Stimulated activated naive CD8-positive, alpha-beta T cell treated with anti-CD3 and anti-CD28 coated beads, Interleukin-15, Interleukin-2, amounts not matched to agents 100 U/mL and 50 U/mL, for 24 hours (primary cell): ENCODE measurements around the gene ANKRD33B.
"Not testable (repeated sequence)": the region's sequence is repeated elsewhere in the genome, so short reads cannot be mapped to it uniquely, and the experiment has no call there.

Experiments used
- ATAC-seq: fragments of 150-1000 bp; cut with Tn5 transposase; one replicate; pipeline ENCODE4 v1.10.0; 2021
- DNase-seq: peaks from one replicate; pipeline ENCODE4 v3.0.0; 2021

Gene ANKRD33B

DNA sequence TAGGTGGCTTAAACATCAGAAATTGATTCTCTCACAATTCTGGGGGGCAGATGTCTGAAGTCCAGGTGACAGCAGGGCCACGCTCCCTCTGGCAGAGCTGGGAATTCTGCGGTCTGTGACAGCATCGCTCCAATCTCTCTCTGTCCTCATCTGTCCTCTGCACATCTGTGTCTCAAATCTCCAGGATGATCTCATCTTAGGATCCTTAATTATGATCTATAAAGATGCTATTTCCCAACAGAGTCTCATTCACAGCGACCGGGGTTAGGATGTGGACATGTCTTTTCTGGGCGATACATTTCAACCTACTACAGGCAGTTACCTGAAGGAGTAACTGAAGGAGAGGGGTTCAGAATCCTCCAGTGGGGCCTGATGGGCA is 31.4 kb downstream of the ANKRD33B start:
- DNase-seq: no peak
- no peak for ATAC-seq

- ATAC-seq (peak; percentile 92), DNase-seq (peak; percentile 53)
Measured at GRCh38 chr5:10595672-10596309, 31.9 kb downstream of the ANKRD33B start.

- no peak for ATAC-seq
- DNase-seq: no peak
Measured at GRCh38 chr5:10596310-10596703, 32.4 kb downstream of the ANKRD33B start.

- no peak for ATAC-seq
- DNase-seq: no peak
Measured at GRCh38 chr5:10596886-10597451, 33.1 kb downstream of the ANKRD33B start.

- no peak for ATAC-seq
- DNase-seq: no peak
Measured at GRCh38 chr5:10599113-10599512, 35.2 kb downstream of the ANKRD33B start.

DNA sequence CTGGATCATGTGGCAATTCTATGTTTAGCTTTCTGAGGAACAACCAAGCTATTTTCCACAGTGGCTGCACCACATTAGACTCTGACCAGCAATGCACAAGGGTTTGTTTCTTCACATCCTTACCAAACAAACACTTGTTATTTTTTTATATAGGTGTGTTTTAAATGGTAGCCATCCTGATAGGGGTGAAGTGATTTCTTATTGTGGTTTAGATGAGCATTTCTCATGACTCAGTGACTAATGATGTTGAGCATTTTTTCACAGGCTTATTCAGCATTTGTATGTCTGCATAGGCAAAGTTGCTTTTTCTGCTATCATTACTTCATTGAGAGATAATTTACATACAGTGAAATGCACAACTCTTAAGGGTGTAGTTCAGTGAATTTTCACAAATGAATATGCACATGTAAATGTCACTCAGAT is 36.0 kb downstream of the ANKRD33B start:
- no peak for ATAC-seq
- no peak for DNase-seq

- ATAC-seq (peak; percentile 73), DNase-seq (no peak)
Measured at GRCh38 chr5:10600626-10601245, 36.9 kb downstream of the ANKRD33B start.

GRCh38 chr5:10601246-10602030 is 37.6 kb downstream of the ANKRD33B start:
- peak; percentile 12 for ATAC-seq
- DNase-seq: no peak

DNA sequence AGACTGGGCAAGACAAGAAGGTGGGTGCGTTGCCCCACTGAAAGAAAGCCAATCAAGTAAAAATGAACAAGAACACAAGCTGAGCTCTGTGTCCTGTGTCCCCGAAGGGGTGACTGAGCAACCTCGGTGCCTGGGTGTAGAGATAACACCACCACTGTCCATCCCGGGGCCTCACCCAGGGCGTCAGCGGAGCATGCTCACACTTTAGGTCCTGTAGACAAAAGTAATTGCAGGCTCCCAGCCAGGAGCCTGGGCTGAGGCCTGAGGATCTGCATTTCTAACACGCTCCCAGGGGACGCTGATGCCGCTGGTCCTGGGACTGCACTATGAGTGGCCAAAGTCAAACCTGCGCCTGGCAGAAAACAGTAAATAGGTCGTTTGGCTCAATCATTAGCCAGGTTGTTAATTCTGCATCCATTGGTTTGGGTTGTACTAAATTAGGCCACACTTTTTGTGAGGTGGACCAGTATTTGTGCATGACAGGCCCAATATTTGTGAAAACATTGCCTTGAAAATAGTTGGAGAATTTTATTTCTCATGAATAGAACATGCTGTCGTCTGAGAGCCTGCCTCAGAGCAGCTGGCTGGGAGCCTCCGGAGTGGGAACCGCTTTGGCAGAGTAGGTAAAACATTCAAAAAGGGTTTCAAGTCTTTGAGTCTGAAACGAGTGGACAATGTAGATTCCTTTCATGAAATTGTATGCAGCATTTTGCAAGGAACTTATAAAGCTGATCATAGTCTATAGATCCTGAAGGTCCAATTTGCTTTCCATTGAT is 38.3 kb downstream of the ANKRD33B start:
- ATAC-seq (no peak), DNase-seq (no peak)

GRCh38 chr5:10604975-10605374 is 41.1 kb downstream of the ANKRD33B start:
- ATAC-seq (no peak), DNase-seq (no peak)

GRCh38 chr5:10606632-10607022 is 42.8 kb downstream of the ANKRD33B start:
- DNase-seq: not testable (repeated sequence)

GRCh38 chr5:10607023-10607665 is 43.3 kb downstream of the ANKRD33B start:
- ATAC-seq (peak; percentile 75), DNase-seq (peak; percentile 45)

More at GRCh38 chr5:10606632-10607022, 42.8 kb downstream of the ANKRD33B start:
- ATAC-seq: not testable (repeated sequence)

GRCh38 chr5:10607666-10608073 is 43.8 kb downstream of the ANKRD33B start:
- no peak for ATAC-seq
- DNase-seq: no peak

DNA sequence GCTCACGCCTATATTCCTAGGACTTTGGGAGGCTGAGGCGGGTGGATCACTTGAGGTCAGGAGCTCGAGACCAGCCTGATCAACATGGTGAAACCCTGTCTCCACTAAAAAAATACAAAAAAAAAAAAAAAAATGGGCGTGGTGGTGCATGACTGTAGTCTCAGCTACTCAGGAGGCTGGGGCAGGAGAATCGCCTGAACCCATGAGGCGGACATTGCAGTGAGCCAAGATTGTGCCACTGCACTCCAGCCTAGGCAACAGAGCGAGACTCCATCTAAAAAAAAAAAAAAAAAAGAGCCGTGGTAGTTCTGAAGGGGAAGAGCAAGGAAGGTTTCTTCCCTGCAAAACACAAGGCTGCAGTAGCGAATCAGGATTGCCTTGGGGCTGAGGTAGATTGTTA is 44.2 kb downstream of the ANKRD33B start:
- ATAC-seq, DNase-seq: not testable (repeated sequence)

GRCh38 chr5:10610058-10610457 is 46.2 kb downstream of the ANKRD33B start:
- DNase-seq (no peak), ATAC-seq (no peak)

GRCh38 chr5:10611290-10611689 is 47.4 kb downstream of the ANKRD33B start:
- DNase-seq (no peak), ATAC-seq (peak; percentile 44)

- DNase-seq: no peak
- no peak for ATAC-seq
Measured at GRCh38 chr5:10612251-10612650, 48.4 kb downstream of the ANKRD33B start.

DNA sequence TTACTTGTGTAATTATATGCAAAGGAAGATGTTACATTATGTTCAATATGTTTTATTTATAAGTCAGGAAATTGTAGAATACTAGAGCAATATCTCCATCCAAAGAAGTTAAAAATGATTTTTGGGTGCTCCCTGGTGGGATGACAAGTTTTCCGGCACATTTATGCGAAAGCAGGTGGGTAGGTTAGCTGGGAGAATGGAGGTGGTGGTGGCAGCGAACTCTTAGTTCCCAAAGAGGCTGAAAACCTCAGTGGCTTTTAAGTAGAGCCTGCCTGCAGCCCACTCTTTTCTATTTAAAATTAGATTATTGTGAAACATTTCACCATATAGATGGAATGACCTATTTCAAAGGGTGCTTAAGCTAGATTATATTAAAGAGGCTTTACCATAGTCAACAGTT is 51.8 kb downstream of the ANKRD33B start:
- ATAC-seq (no peak), DNase-seq (no peak)

- ATAC-seq (no peak), DNase-seq (no peak)
Measured at GRCh38 chr5:10617103-10617502, 53.2 kb downstream of the ANKRD33B start.

- no peak for DNase-seq
- no peak for ATAC-seq
Measured at GRCh38 chr5:10618311-10618710, 54.4 kb downstream of the ANKRD33B start.

GRCh38 chr5:10619649-10620048 is 55.8 kb downstream of the ANKRD33B start:
- DNase-seq (no peak), ATAC-seq (no peak)

DNA sequence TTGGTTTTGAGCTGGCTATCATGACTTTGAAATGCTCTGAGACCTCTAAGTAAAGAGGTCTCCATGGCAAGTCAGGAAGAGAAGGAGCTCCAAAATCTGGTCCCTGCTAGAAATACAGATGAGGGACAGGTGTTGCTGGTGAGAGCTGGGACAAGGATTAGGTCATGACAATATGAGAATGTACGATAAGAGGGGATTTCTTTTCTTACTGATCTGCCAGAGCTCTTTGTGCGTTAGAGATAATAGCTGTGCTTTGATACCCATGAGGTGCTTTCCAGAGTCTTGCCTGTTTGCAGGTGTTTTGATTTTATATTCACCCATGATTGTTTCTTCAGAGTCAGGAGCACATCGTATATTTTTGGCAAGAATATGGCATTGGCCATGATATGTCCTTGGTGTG is 56.5 kb downstream of the ANKRD33B start:
- ATAC-seq (no peak), DNase-seq (no peak)
